GM12892 (cell line): ENCODE measurements around the gene DPP6.

Experiments used
- POLR2A ChIP-seq: IDR thresholded peaks from 2 replicates; pipeline ENCODE4 v1.6.1; 2011; ENCODE audit warnings: low read depth, low read length, control low read depth
- POLR2AphosphoS5 ChIP-seq: IDR thresholded peaks from 2 replicates; pipeline ENCODE4 v1.6.1; 2011; ENCODE audit warnings: low read depth, low read length, control low read depth
- TAF1 ChIP-seq: IDR thresholded peaks from 2 replicates; pipeline ENCODE4 v1.6.1; 2011; ENCODE audit warnings: low read depth, mild to moderate bottlenecking, control low read depth, low read length, borderline replicate concordance

DNA sequence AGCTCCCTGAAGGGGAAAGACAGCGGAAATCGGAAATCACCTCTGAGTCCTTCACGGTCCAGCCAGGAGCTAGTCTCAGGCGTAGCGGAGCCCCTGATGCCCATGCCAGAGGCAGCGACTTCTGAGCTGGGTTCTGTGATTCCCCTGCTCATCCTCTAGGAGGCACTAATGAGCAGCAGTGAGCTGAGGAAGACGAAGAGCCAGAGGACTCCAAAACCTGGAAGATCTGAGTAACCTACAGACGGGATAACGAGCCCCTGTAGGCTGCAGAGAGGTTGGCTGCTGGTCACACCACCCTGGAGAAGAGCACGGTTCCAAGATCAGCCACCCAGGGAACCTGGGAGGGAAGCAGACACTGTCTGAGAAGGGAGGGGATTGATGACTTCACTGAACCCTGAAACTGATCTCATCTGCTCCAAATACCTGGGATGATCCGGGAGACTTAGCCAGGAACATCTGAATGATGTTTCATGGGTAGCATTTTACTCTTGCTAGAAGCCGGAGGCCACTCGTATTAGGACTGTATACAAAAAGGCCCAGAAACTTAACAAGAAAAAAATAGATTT lies 646.6 kb downstream of the DPP6 start:
- TF ChIP-seq POLR2A (no peak), POLR2AphosphoS5 (no peak), TAF1 (no peak)
